Gastrocnemius medialis (tissue), 4 donors: ENCODE measurements around the gene MAP1LC3A.

Experiments
- CTCF ChIP-seq, 5 experiments: fragments of 450-650 bp in 3 of 5; fragments of 200-600 bp in 2 of 5; sonication (generic) in 2 of 5; IDR thresholded peaks in 4 of 5; conservative IDR thresholded peaks in 1 of 5; 1 replicate in 4 of 5; 2 replicates in 1 of 5; pipeline ENCODE4 v1.5.1; 2016 to 2019; ENCODE audit warnings: antibody characterized with exemption in 5 of 5, mild to moderate bottlenecking in 3 of 5, moderate library complexity in 3 of 5
- POLR2A ChIP-seq, 2 donors: fragments of 450-650 bp; IDR thresholded peaks; one replicate each; pipeline ENCODE4 v1.6.1; 2017; ENCODE audit warnings: antibody characterized with exemption in 2 of 2, mild to moderate bottlenecking in 2 of 2, moderate library complexity in 2 of 2

- TF ChIP-seq CTCF (IDR thresholded peaks at IDR 0.05 in 4 of 5, conservative IDR thresholded peaks at IDR 0.05 in 1 of 5), result no peak
- no peak for TF ChIP-seq POLR2A (IDR thresholded peaks at IDR 0.05)
These were observed 20.0 kb downstream of the MAP1LC3A start for GRCh38 chr20:34578521-34578920.
